HL-60 (cell line): ENCODE measurements around the gene TMEM154.

Experiments
- DNase-seq, 2 experiments: peaks; one replicate each; pipeline ENCODE4 v3.0.0-alpha.2; 2010 to 2020; ENCODE audit warnings: low read depth in 1 of 2, low spot score in 1 of 2
- H3K27ac ChIP-seq: fragments of 250-450 bp; sonication (Bioruptor Pico); replicated peaks from 2 replicates; pipeline ENCODE4 v1.5.1; 2020; ENCODE audit warnings: mild to moderate bottlenecking, moderate library complexity
- H3K27me3 ChIP-seq: fragments of 250-450 bp; sonication (Bioruptor Pico); 2 replicates; pipeline ENCODE4 v1.5.1; 2021; ENCODE audit warnings: mild to moderate bottlenecking, moderate library complexity; ENCODE audit not compliant: insufficient read depth, poor library complexity, severe bottlenecking
- H3K4me3 ChIP-seq: replicated peaks from 2 replicates; pipeline ENCODE4 v1.5.1; 2011; ENCODE audit warnings: mild to moderate bottlenecking, control low read depth, low read length; ENCODE audit not compliant: insufficient read depth
- GABPA ChIP-seq: IDR thresholded peaks from 2 replicates; pipeline ENCODE4 v1.6.1; 2012; ENCODE audit warnings: low read depth
- POLR2AphosphoS5 ChIP-seq: IDR thresholded peaks from 2 replicates; pipeline ENCODE4 v1.6.1; 2012; ENCODE audit warnings: low read depth
- SPI1 ChIP-seq: IDR thresholded peaks from 2 replicates; pipeline ENCODE4 v1.6.1; 2012; ENCODE audit warnings: low read depth, mild to moderate bottlenecking, borderline replicate concordance
- TF ChIP-seq, protein P1 (sequence below): IDR thresholded peaks from one replicate; pipeline ENCODE4 v1.5.1; 2011; ENCODE audit warnings: low read length, control low read depth, inconsistent platforms; ENCODE audit not compliant: insufficient read depth
- TF ChIP-seq, protein P2 (sequence below): IDR thresholded peaks from 2 replicates; pipeline ENCODE4 v1.6.1; 2012; ENCODE audit warnings: low read depth; ENCODE audit not compliant: insufficient replicate concordance

The TMEM154 gene

DNA sequence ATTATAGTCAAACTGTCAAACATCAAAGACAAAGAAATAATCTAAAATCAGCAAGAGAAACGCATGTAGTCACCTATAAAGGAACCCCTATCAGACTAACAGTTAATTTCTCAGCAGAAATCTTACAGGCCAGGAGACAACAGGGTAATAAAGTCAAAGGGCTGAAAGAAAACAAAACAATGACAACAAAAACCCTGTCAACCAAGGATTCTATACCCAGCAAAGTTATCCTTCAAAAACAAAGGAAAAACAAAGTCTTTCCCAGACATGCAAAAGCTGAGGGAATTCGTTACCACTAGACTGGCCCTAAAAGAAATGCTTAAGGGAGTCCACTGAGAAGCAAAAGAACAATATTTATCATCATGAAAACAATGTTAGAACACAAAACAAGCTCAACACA is 22.1 kb downstream of the TMEM154 start:
- Histone ChIP-seq H3K4me3 (no peak overlapping the region), H3K27me3 (no peaks in the 10 kb centered on the region), H3K27ac (no peak overlapping the region)
- TF ChIP-seq, protein P1, sequence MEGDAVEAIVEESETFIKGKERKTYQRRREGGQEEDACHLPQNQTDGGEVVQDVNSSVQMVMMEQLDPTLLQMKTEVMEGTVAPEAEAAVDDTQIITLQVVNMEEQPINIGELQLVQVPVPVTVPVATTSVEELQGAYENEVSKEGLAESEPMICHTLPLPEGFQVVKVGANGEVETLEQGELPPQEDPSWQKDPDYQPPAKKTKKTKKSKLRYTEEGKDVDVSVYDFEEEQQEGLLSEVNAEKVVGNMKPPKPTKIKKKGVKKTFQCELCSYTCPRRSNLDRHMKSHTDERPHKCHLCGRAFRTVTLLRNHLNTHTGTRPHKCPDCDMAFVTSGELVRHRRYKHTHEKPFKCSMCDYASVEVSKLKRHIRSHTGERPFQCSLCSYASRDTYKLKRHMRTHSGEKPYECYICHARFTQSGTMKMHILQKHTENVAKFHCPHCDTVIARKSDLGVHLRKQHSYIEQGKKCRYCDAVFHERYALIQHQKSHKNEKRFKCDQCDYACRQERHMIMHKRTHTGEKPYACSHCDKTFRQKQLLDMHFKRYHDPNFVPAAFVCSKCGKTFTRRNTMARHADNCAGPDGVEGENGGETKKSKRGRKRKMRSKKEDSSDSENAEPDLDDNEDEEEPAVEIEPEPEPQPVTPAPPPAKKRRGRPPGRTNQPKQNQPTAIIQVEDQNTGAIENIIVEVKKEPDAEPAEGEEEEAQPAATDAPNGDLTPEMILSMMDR = no peak
- no peak for DNase-seq

DNA sequence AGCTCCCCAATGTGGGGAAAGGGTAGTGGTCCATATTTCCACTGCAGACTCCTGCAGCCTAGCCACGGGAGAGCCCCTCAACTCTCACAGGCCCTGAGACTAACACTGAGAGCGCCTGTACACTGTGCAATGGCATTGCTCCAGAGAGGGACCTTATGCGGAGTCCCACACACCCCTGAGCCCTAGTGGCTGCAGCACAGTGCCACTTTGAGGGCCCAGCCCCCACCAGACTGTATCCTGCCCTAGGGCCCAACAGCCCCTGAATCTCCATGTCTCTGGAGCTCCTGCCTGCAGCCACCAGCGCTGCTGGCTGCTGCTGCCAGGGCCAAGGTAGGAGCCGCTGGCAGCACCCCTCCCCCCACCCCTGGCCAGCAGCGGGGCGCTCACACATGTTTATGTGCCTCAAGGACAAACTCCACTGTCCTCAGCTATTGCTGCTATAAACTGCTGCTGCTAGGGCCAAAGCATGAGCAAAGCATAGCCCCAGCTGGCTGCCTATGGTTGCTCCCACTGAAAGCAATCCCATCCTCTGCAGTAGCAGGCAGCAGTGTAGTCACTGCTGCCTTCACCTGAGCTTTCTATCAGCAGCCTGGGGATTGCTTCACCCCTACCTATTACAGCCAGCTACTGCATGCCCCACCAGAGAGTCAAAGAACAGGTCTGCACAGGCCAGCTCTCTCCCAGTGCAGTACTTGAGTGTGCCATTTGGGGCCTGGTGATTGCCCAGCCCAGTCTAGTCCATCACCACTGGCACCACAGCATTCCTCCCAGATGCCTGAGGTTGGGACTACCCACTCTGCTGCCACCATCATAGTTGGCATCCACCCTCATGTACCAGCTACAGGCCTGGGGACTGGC is 24.3 kb downstream of the TMEM154 start:
- Histone ChIP-seq H3K27ac (no peak overlapping the region), H3K27me3 (no peaks in the 10 kb centered on the region), H3K4me3 (no peak overlapping the region)
- DNase-seq = no peak
- TF ChIP-seq POLR2AphosphoS5 = no peak
- TF ChIP-seq GABPA = no peak
- TF ChIP-seq, protein P1 = no peak
- TF ChIP-seq, protein P2, sequence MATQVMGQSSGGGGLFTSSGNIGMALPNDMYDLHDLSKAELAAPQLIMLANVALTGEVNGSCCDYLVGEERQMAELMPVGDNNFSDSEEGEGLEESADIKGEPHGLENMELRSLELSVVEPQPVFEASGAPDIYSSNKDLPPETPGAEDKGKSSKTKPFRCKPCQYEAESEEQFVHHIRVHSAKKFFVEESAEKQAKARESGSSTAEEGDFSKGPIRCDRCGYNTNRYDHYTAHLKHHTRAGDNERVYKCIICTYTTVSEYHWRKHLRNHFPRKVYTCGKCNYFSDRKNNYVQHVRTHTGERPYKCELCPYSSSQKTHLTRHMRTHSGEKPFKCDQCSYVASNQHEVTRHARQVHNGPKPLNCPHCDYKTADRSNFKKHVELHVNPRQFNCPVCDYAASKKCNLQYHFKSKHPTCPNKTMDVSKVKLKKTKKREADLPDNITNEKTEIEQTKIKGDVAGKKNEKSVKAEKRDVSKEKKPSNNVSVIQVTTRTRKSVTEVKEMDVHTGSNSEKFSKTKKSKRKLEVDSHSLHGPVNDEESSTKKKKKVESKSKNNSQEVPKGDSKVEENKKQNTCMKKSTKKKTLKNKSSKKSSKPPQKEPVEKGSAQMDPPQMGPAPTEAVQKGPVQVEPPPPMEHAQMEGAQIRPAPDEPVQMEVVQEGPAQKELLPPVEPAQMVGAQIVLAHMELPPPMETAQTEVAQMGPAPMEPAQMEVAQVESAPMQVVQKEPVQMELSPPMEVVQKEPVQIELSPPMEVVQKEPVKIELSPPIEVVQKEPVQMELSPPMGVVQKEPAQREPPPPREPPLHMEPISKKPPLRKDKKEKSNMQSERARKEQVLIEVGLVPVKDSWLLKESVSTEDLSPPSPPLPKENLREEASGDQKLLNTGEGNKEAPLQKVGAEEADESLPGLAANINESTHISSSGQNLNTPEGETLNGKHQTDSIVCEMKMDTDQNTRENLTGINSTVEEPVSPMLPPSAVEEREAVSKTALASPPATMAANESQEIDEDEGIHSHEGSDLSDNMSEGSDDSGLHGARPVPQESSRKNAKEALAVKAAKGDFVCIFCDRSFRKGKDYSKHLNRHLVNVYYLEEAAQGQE = no peak
- TF ChIP-seq SPI1 = no peak

DNA sequence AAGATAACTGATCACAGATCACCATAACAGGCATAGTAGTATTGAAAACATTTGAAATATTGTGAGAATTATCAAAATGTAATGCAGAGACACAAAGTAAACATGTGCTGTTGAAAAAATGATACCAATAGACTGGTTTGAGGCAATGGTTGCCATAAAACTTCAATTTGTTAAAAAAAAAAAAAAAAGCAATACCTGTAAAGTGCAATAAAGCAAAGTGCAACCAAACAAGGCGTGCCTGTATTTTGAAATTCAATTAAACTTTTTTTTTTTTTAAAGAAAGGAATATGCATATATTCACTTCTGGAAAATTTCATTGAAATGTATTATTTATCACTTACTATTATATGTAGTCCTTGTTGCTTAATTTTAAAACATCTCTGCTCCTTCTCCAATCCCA is 27.7 kb downstream of the TMEM154 start:
- Histone ChIP-seq H3K27me3 (no peaks in the 10 kb centered on the region), H3K4me3 (no peak overlapping the region), H3K27ac (no peak overlapping the region)
- no peak for TF ChIP-seq POLR2AphosphoS5
- TF ChIP-seq GABPA = no peak
- TF ChIP-seq, protein P1 = no peak
- no peak for TF ChIP-seq SPI1
- TF ChIP-seq, protein P2 = no peak
- DNase-seq = no peak
